OCI-LY7 (cell line): ENCODE measurements around the gene AREL1. TPM values are rescaled to one million over a fixed set of nuclear protein-coding genes. Genes with fewer than 3 reads are reported as not detected.
A peak's percentile ranks its signal among the peaks of the same experiment; 100 is the strongest.

Experiments
- BruUV-seq: library from RNA; stranded (reverse); fragments of 400-500 nt; replicated peaks from 2 replicates; lab custom pipeline; 2021; lab: Mats Ljungman, UMichigan
- CTCF ChIA-PET: fragments of 300-600 bp; sonication (Branson Sonifier 250); formaldehyde crosslinking; loops from one replicate; lab custom pipeline; 2022; ENCODE audit warnings: antibody characterized with exemption; ENCODE audit not compliant: unreplicated experiment; lab: Charles Lee
- POLR2A ChIA-PET: fragments of 300-600 bp; sonication (Branson Sonifier 250); formaldehyde crosslinking; loops from one replicate; lab custom pipeline; 2022; ENCODE audit warnings: antibody characterized with exemption; lab: Charles Lee
- DNase-seq: peaks from one replicate; pipeline ENCODE4 v3.0.0-alpha.2; 2015; ENCODE audit warnings: low spot score
- H2AFZ ChIP-seq: fragments of 200-600 bp; sonication (generic), shearing (Covaris generic); 2 replicates; pipeline ENCODE4 v1.6.1; 2014; ENCODE audit warnings: mild to moderate bottlenecking, antibody characterized with exemption, low read length, moderate library complexity
- H3K27ac ChIP-seq: fragments of 200-600 bp; sonication (generic); 2 replicates; pipeline ENCODE4 v1.5.1; 2014; ENCODE audit warnings: mixed run types, low read depth, mild to moderate bottlenecking, moderate library complexity, low read length, inconsistent platforms; ENCODE audit not compliant: poor library complexity, severe bottlenecking
- H3K36me3 ChIP-seq: fragments of 200-600 bp; sonication (generic); 2 replicates; pipeline ENCODE4 v1.6.1; 2014; ENCODE audit warnings: mild to moderate bottlenecking, antibody characterized with exemption, low read length, moderate library complexity, mixed read lengths; ENCODE audit not compliant: insufficient read depth
- H3K4me1 ChIP-seq: fragments of 200-600 bp; sonication (generic); 2 replicates; pipeline ENCODE4 v1.5.1; 2014; ENCODE audit warnings: mild to moderate bottlenecking, low read length; ENCODE audit not compliant: insufficient read depth, poor library complexity, severe bottlenecking
- H3K4me2 ChIP-seq: fragments of 200-600 bp; sonication (generic); 2 replicates; pipeline ENCODE4 v1.6.1; 2014; ENCODE audit warnings: mild to moderate bottlenecking, low read length
- H3K4me3 ChIP-seq: fragments of 200-600 bp; sonication (generic); 2 replicates; pipeline ENCODE4 v1.5.1; 2014; ENCODE audit warnings: mild to moderate bottlenecking, low read depth, low read length; ENCODE audit not compliant: poor library complexity, severe bottlenecking
- H3K79me2 ChIP-seq: fragments of 200-600 bp; sonication (generic); 2 replicates; pipeline ENCODE4 v1.6.1; 2016; ENCODE audit warnings: low read depth, mild to moderate bottlenecking, low read length, moderate library complexity, mixed read lengths; ENCODE audit not compliant: insufficient read depth
- H3K9me2 ChIP-seq: fragments of 200-600 bp; sonication (generic); 2 replicates; pipeline ENCODE4 v1.6.1; 2016; ENCODE audit warnings: mild to moderate bottlenecking, low read length, mixed read lengths; ENCODE audit not compliant: insufficient read depth
- H3K9me3 ChIP-seq: fragments of 200-600 bp; sonication (generic); 2 replicates; pipeline ENCODE4 v1.6.1; 2014; ENCODE audit warnings: mild to moderate bottlenecking, mixed run types, low read length, mixed read lengths
- H4K20me1 ChIP-seq: fragments of 200-600 bp; sonication (generic); 2 replicates; pipeline ENCODE4 v1.6.1; 2014; ENCODE audit warnings: mild to moderate bottlenecking, antibody characterized with exemption, low read length, moderate library complexity, mixed read lengths; ENCODE audit not compliant: insufficient read depth
- CTCF ChIP-seq: fragments of 200-600 bp; sonication (generic); conservative IDR thresholded peaks from 2 replicates; pipeline ENCODE4 v1.5.1; 2014; ENCODE audit warnings: mild to moderate bottlenecking, antibody characterized with exemption, low read length, moderate library complexity, mixed read lengths
- EZH2phosphoT487 ChIP-seq: fragments of 200-600 bp; sonication (generic); IDR thresholded peaks from 2 replicates; pipeline ENCODE4 v1.6.1; 2018; ENCODE audit warnings: low read depth, borderline replicate concordance, mild to moderate bottlenecking, mixed run types, antibody characterized with exemption, low read length, moderate library complexity, mixed read lengths
- intact Hi-C: fragments of 100-400 bp; cut with micrococcal nuclease; formaldehyde crosslinking; loops from one replicate; pipeline ENCODE4 v1.10.0; 2022; ENCODE audit not compliant: unreplicated experiment
- total RNA-seq, 2 experiments: library from RNA; depleted of rRNA in 1 of 2; stranded (reverse); fragments of >200 nt in 1 of 2; shearing (Covaris generic) in 1 of 2; gene quantifications; 2 replicates each; pipeline ENCODE4 v1.2.3, GENCODE V29; 2014 to 2022

Gene AREL1
- total RNA-seq, 2 experiments from 2014 or later, result 30.5 to 37.8 TPM

- Histone ChIP-seq H3K27ac (peak overlapping the region; percentile 97), H3K4me2 (peak overlapping the region; percentile 85), H4K20me1 (no peaks in the 10 kb centered on the region), H3K4me1 (peaks cover 54% of the 10 kb centered on the region), H3K9me2 (no peaks in the 10 kb centered on the region), H2AFZ (no peak overlapping the region), H3K79me2 (peaks cover 28% of the 10 kb centered on the region; the same call in 1 of the 2 replicates), H3K36me3 (peaks cover 74% of the 10 kb centered on the region), H3K9me3 (no peaks in the 10 kb centered on the region), H3K4me3 (peak overlapping the region; percentile 61)
- intact Hi-C loops, result no loop called here
- POLR2A ChIA-PET, result no interaction called here
- BruUV-seq, result no TSS peak
- no peak for DNase-seq
- CTCF ChIA-PET, result no interaction called here
- TF ChIP-seq EZH2phosphoT487 (no peak), CTCF (no peak)
These were observed 30.5 kb downstream of the AREL1 start for GRCh38 chr14:74682169-74682952.

- no peaks in the 10 kb centered on the region for H3K9me3 ChIP-seq
- TF ChIP-seq EZH2phosphoT487 (no peak), CTCF (no peak)
- H3K4me2 ChIP-seq, result no peak overlapping the region
- CTCF ChIA-PET, result no interaction called here
- no peak overlapping the region for H2AFZ ChIP-seq
- no peaks in the 10 kb centered on the region for H4K20me1 ChIP-seq
- no peak for DNase-seq
- BruUV-seq, result no TSS peak
- no peaks in the 10 kb centered on the region for H3K79me2 ChIP-seq
- H3K4me1 ChIP-seq, result no peaks in the 10 kb centered on the region
- H3K4me3 ChIP-seq, result no peak overlapping the region
- POLR2A ChIA-PET, result no interaction called here
- H3K36me3 ChIP-seq, result peaks cover 78% of the 10 kb centered on the region
- no peak overlapping the region for H3K27ac ChIP-seq
- intact Hi-C loops, result no loop called here
- H3K9me2 ChIP-seq, result no peaks in the 10 kb centered on the region
These were observed 37.7 kb downstream of the AREL1 start for GRCh38 chr14:74675219-74675618.

GRCh38 chr14:74673768-74674167, 39.1 kb downstream of the AREL1 start:
- H2AFZ ChIP-seq, result no peak overlapping the region
- no peaks in the 10 kb centered on the region for H3K4me1 ChIP-seq
- ChIA-PET POLR2A (no interaction called here), CTCF (no interaction called here)
- H3K36me3 ChIP-seq, result peaks cover 82% of the 10 kb centered on the region
- no peak overlapping the region for H3K4me3 ChIP-seq
- no TSS peak for BruUV-seq
- H3K27ac ChIP-seq, result no peak overlapping the region
- no peaks in the 10 kb centered on the region for H3K9me3 ChIP-seq
- no peak overlapping the region for H3K4me2 ChIP-seq
- DNase-seq, result no peak
- H3K9me2 ChIP-seq, result no peaks in the 10 kb centered on the region
- no peak for TF ChIP-seq EZH2phosphoT487
- no peak for TF ChIP-seq CTCF
- intact Hi-C loops, result no loop called here
- H4K20me1 ChIP-seq, result no peaks in the 10 kb centered on the region
- H3K79me2 ChIP-seq, result no peaks in the 10 kb centered on the region
